Stomach (tissue), 4 donors: ENCODE data around the gene MT1G.

ENCODE experiments used
- CTCF ChIP-seq, 7 experiments: fragments of 450-650 bp in 4 of 7; fragments of 200-600 bp in 3 of 7; sonication (generic) in 3 of 7; IDR thresholded peaks; one replicate each; pipeline ENCODE4 v1.5.1; 2016 to 2019; ENCODE audit warnings: antibody characterized with exemption in 7 of 7, control low read depth in 2 of 7, mild to moderate bottlenecking in 1 of 7
- POLR2A ChIP-seq, 4 donors: fragments of 450-650 bp; IDR thresholded peaks; one replicate each; pipeline ENCODE4 v1.6.1; 2016; ENCODE audit warnings: antibody characterized with exemption in 4 of 4, control low read depth in 2 of 4, mild to moderate bottlenecking in 1 of 4, moderate library complexity in 1 of 4
- POLR2AphosphoS5 ChIP-seq, 3 donors: sonication (generic); formaldehyde crosslinking; IDR thresholded peaks; one replicate each; pipeline ENCODE4 v1.6.1; 2016; ENCODE audit warnings: antibody characterized with exemption in 3 of 3

- TF ChIP-seq POLR2A (IDR thresholded peaks at IDR 0.05): no peak
- TF ChIP-seq POLR2AphosphoS5 (IDR thresholded peaks at IDR 0.05): no peak
- no peak for TF ChIP-seq CTCF (IDR thresholded peaks at IDR 0.05)
Measured at GRCh38 chr16:56690420-56691122, 22.7 kb upstream of the MT1G start.
